GM12875 (cell line): ENCODE data around the gene CASP5.

ENCODE experiments used
- H3K4me3 ChIP-seq: one replicate; pipeline ENCODE4 v1.5.1; 2011; ENCODE audit warnings: low read depth, low read length, control low read depth
- CTCF ChIP-seq: IDR thresholded peaks from 2 replicates; pipeline ENCODE4 v1.5.1; 2011; ENCODE audit warnings: low read depth, mild to moderate bottlenecking, control low read depth, inconsistent platforms, low read length, moderate library complexity, borderline replicate concordance; ENCODE audit not compliant: insufficient read depth

CASP5 gene

DNA sequence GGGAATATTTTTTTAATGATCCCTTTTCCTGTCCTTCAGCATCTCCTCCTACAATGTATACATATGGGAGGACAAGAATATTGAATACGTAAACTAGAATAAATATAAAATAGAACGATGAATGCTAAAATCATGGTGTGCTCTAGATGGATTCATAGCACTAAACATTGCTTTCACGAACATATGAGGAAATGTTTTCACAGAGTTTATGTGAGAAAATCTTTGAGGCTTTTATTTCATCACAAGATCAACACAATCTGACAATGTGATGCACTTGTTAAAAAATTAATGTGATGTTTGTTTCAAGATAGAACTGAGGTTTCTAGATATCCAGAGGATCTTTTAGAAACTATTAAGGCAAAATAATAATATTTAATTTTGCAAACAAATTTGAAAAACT is 19.2 kb upstream of the CASP5 start:
- TF ChIP-seq CTCF, result no peak
- H3K4me3 ChIP-seq, result no peak overlapping the region

DNA sequence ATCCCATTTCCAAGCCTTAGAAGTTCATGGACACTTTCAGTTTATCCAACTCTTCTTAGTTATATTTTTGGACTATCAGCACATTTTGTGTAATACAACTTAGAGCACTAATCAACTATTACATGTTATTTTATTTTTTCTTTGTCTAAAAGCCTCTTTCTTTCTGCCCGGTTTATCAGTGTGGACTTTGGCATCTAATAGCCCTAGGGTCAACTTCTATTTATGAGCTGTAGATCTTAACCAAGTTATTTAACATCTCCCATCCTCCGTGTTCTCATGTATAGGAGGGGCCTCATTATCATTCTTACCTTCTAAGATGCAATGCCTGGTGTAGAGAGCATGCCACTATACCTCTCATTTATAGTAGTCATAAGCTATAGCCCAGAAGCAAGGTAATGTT is 17.7 kb upstream of the CASP5 start:
- no peak overlapping the region for H3K4me3 ChIP-seq
- no peak for TF ChIP-seq CTCF

DNA sequence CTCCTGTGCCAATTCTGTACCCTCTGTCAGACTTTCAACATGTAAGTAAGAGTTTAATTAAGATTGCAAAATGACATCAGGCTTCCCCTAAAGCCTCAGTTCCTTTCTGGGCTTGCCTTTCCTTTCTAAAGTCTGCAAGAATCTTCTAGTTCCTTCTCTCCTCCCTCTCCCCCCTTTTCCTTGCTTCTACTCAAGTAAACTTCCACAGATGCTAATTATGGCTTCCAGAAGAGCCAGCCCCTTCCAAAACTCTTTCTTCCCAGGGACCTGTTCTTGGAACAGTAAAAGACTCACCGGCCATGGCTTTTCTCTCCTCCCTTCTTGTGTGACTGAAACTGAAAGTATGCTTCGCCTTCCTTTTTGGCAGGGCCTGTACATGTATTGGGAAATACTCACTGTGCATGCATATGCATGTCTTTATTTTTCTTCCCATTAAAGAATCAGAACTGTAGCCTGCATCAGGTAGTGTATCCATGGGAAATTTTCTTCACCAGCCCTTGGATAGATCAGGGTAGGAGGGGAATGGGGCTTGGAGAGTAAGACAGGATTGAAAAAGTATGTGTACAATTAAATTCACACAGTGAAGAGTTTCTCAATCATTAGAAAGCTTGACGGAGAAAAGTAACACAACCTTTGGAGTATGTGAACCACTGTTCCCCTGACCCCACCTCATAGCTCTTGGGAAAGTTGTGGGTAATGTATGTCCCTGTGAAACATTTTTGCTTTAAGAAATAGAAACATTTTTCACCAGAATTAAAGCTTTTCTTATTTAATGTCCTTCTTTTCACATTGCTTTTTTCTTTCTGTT is 12.0 kb upstream of the CASP5 start, which contains the start of gene CASP1:
TSS of gene CASP1 (minus strand) at position 332 of the 808 bp plus-strand sequence. CDS start at position 301, 31 bp downstream.
- no peak for TF ChIP-seq CTCF

DNA sequence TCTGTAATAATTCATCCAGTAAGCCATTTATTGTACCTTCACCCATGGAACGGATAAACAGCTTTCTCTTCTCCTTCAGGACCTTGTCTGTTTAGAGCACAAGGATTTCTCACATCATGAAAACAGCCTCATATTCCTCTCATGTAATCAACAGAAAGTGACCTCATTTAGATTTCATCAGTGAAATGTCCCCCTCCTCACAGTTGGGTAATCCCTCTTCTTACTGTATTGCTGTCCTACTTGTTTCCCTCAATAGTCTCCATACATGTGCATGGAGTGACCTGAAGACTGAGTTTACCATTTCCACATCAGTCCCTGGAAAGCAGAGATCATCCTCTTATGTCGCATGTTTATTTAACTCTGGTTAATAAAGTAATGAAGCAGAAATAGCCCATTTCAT is 11.4 kb upstream of the CASP5 start:
- H3K4me3 ChIP-seq, result peak overlapping the region; percentile 29

More for the DNA sequence above, 12.0 kb upstream of the CASP5 start, which contains the start of gene CASP1:
- peak within 1 kb of the TSS; percentile 29 for H3K4me3 ChIP-seq

GRCh38 chr11:105033781-105034180 is 10.8 kb upstream of the CASP5 start:
- H3K4me3 ChIP-seq, result no peak overlapping the region

DNA sequence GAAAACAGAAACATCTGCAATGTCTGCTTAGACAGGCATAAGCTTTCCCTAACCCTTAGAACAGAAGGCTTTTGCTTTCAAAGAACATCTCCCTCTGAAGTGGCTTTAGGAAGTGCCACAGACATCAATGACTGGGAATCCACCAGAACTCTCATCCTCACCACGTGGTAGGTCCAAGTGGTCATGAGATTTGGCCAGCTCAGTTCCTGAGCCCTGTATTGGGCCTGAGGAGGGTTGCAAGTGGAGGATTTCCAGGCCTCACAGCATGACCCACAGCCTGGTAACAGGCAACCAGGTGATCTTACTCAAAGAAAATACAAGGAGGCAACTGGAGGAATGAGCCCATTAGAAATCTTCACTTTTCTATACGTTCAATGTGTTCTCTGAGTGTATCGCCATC is 10.4 kb upstream of the CASP5 start:
- H3K4me3 ChIP-seq, result no peak overlapping the region
- no peak for TF ChIP-seq CTCF

More at GRCh38 chr11:105033781-105034180, 10.8 kb upstream of the CASP5 start:
- no peak for TF ChIP-seq CTCF

DNA sequence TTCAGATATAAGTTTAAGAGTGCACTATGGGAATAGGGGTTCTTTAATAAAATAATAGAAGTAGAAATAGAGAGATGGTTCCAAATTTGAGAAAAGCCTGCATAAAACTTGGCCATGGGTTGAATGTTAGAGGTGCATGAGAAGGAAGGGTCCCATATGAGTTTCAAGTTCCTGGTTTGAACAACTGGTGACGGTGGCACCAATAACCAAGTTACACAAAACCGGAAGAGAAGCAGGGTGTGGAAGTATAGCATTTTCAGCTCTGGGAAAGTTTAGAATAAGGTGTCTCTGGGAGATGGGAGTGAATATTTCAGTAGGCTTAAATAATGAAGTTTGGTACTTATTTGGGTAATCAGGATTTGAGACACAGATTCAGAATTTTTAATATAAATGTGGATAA is 9.5 kb upstream of the CASP5 start:
- no peak for TF ChIP-seq CTCF

DNA sequence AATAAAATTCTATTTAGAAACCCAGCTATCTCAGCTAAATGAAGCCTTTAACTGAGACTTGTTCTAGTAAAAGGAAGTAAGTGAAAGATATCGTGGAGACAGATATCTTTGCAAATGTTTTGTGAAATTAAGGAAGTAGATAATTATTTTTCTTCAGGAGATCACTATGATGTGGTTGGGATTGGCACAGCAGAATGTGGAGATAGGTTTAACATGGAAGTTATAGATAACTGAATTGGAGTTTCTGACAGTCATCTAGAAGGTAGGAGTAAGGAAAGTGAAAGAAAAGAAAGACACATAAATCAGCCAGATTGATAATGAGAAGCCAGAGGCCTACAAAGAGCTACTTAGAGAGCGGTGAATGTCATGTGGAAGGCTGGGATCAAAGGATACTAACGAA is 4.7 kb upstream of the CASP5 start:
- H3K4me3 ChIP-seq, result no peak overlapping the region
- no peak for TF ChIP-seq CTCF

More for the DNA sequence above, 9.5 kb upstream of the CASP5 start:
- no peak overlapping the region for H3K4me3 ChIP-seq
